ENCODE data around the gene BTN2A1.

Gene BTN2A1

DNA sequence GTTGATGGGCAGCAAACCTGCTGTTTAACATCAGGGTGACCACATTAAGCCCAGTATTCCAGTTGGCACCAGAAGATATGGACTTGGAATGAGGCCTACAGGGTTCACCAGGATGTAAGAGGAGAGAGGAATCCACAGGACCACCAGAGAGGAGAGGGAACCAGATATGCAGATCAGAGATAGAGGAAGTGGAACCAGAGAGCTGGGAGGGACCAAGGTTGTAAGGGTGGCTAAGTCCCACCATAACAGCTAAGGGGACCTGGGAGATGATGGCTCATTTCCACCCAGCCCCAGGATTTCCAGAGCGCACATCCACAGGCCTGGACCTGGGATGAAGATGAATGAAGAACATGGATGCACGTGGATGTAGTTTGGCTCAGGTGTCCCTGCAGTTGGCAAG lies 11.1 kb downstream of the BTN2A1 start:
- DNase-seq (ENCODE audit: low read depth) = no peak

DNA sequence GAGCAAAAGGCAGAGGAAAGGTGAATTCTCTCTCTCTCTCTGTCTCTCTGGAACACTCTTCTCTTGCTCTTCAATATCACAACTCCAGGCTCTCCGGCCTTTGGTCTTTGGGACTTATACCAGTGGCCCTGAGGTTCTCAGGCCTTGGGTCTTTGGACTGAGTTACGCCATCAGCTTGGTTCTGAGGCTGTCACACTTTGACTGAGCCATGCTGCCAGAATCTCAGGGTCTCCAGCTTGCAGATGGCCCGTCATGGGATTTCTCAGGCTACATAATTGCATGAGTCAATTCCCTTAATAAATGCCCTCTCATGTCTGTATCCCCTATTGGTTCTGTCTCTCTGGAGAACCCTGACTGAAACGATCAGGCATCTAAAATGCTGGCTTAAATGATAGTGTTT lies 12.9 kb downstream of the BTN2A1 start:
- DNase-seq (ENCODE audit: low read depth) = no peak

- DNase-seq (ENCODE audit: low read depth) = no peak
These were observed 14.2 kb downstream of the BTN2A1 start for GRCh38 chr6:26471970-26472369.

DNA sequence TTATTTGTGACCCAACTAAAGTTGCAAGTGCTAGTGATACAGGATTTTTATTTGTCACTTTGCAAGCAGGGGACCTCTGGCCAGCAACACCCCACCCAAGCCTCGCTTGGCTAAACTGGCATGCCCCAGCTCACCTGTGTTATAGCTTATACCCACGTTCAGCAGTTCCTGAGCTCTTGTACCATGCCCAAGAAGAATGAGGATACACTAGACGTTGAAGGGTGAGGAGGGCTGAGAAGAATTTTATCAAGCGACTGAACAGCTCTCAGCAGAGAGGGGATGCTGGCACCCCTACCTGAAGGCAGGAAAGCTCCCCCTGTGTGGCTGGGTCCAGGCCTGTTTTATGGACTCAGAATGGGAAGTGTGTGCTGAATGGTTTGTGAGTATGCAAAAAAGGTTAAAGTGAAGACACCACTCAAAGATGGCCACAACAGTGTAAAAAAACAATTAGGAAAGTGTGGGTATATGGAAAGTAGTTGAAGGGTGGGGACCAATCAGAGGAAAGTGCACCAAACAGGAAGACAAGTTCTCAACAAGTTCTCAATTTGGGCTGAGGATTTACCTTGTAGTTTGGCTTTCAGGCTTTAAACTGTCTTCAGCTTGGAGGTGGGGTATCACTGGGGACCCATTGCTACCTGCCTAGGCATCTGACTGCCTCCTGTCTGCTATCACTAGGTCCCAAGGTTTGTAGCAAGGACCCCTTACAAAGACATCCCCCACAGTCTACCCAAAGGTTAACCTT lies 15.0 kb downstream of the BTN2A1 start:
- DNase-seq (ENCODE audit: low read depth) = no peak

GRCh38 chr6:26473429-26473757 lies 15.6 kb downstream of the BTN2A1 start:
- DNase-seq (ENCODE audit: low read depth) = no peak

DNA sequence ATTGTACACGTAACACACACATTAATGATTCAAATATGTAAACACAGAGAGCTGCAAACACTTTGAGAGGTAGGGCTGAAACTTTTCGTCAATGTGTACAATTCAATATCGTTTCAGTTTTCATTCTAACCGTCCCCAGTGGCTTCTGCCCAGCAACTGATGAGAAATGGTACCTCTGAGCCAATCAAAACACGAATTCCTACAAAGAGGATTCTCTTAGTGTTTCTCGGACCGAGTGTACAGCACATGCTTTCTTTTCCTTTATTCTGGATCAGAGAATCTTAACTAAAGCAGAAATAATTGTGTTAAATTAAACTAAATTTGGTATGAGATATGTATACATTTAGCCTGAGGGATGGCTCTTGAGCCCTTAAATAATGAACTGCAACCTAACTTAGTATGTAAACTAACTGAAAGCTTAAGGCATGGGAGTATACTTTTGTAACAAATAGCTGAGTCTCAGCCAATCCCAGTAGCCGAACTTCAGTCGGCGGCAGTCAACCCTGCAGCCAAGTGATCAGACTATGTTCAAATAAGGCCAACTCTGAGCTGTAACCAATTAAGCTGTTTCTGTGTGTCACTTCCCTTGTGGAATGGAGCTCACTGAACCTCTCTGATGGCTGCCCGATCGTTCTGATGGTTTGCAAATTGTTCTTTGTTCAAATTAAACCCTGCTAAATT lies 16.1 kb downstream of the BTN2A1 start:
- peak; percentile 95 for DNase-seq (ENCODE audit: low read depth)

GRCh38 chr6:26474439-26474881 lies 16.7 kb downstream of the BTN2A1 start:
- DNase-seq (ENCODE audit: low read depth) = peak; percentile 29

GRCh38 chr6:26475823-26476729 lies 18.3 kb downstream of the BTN2A1 start:
- DNase-seq (ENCODE audit: low read depth) = peak; percentile 59

GRCh38 chr6:26476896-26477295 lies 19.1 kb downstream of the BTN2A1 start:
- DNase-seq (ENCODE audit: low read depth) = no peak

GRCh38 chr6:26477426-26477825 lies 19.7 kb downstream of the BTN2A1 start:
- DNase-seq (ENCODE audit: low read depth) = no peak

GRCh38 chr6:26478100-26478984 lies 20.6 kb downstream of the BTN2A1 start:
- no peak for DNase-seq (ENCODE audit: low read depth)

- DNase-seq (ENCODE audit: low read depth) = no peak
These were observed 21.2 kb downstream of the BTN2A1 start for GRCh38 chr6:26478985-26479278.

GRCh38 chr6:26482338-26482737 lies 24.6 kb downstream of the BTN2A1 start:
- no peak for DNase-seq (ENCODE audit: low read depth)

DNA sequence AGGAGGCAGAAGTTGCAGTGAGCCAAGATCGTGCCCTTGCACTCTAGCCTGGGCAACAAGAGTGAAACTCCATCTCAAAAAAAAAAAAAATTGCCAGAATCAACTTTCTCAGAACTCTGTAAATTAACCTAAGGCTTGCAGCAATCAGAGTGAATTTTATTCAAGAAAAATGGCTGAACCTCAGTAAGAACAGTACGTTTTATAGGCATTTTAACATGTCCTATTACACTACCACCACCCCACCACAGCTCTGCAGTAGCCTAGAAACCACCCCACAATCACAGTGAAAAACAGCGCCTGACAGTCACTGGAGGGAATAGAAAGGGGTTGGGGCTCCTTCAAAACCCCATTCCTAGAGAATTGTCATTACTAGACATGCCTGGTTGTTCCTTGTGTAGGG lies 26.0 kb downstream of the BTN2A1 start:
- DNase-seq (ENCODE audit: low read depth) = no peak

DNA sequence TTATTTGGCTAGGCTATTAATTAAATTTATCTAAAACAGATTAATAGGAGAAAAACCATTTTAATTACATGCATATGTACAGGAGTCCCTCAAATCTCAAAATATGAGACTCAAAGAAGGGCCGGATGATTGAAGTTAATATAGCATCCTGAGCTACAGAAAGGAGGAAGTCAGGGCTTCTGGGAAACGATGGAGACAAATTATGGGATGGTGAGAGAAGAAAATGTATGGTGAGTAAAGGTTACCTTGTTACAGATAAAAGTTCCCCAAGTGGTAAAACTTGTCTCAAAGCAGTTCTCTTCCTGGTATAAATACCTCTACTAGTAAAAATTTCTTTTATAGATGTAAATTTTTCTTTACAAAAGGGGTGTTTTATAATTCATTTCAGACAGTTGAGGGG lies 26.4 kb downstream of the BTN2A1 start:
- no peak for DNase-seq (ENCODE audit: low read depth)

GRCh38 chr6:26485112-26485780 lies 27.5 kb downstream of the BTN2A1 start:
- no peak for DNase-seq (ENCODE audit: low read depth)

GRCh38 chr6:26486358-26486757 lies 28.6 kb downstream of the BTN2A1 start:
- DNase-seq (ENCODE audit: low read depth) = no peak

DNA sequence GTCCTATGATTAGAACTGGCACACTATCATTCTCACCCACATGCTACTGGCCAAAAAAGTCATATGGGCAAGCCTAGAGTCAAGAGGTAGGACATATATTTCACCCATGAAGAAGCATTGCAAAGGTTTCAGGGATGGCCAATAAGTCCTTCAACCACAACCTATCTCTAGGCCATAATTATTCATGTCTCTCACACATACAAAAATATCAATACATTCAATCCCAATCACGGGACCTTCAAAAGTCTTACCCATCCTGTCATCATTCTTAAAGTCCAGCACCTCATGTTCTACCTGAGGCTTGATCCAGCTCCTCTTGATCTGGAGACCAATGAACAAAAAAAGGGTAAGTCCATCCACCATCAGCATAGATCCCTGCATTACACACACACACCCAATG lies 29.7 kb downstream of the BTN2A1 start:
- no peak for DNase-seq (ENCODE audit: low read depth)

DNA sequence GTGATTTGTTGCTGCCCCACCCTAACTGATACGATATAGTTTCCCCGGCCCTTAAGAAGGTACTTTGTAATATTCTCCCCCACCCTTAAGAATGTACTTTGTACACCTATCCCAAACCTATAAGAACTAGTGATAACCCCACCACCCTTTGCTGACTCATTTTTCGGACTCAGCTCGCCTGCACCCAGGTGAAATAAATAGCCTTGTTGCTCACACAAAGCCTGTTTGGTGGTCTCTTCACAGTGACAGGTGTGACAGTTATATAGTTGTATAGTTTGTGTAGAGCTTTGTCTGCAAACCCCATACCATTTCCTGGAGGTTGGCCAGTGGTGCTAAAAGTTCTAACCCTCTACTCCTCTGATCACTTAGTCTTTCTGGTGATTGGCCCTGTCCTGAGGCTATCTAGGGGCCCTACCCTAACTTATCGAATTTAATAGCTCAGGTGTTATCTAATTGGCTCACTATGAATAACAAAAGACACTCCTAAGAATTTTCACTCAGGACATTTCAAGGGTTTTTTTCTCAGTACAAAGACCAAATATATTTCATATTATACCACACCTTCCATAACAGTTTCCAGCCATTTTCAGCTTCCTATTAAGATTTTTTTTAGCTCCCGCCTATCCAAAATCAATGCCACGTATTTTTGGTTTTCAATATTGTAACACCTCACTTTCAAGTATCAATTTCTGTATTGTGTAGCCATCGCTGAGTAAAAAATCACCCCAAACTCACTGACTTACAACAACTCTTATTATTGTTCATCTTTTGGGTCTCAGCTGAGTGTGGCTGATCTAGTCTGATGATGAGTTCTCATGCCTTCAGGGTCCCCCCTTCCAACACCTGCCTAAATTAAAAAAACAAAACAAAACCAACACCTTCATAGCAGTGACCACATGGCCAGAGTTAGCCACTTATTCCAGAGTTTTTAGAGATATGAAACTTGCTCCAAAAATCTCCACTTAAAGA lies 32.5 kb downstream of the BTN2A1 start:
- DNase-seq (ENCODE audit: low read depth) = no peak

- DNase-seq (ENCODE audit: low read depth) = no peak
These were observed 33.8 kb downstream of the BTN2A1 start for GRCh38 chr6:26491604-26492003.

Data from ELR (cell line).